ENCODE results near the gene NID2.

DNA sequence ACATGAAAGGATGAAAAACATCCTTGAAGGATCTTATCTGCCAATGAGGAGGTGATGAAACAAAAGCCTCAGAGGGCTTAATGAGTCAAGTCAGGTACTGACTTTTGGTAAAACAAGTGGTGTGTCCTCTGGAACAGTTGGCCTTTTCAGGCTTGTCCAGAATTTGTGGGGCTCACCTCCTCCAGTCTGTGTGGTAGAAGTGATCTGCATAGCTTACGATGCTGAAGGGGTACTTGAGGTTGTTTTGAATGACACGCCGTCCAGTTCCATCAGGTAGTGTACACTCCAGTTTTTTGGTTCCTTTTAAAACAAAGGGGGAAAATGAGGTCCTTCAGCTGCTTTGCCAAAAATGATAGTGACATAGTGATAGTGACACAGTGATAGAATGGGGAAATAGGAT, 62.5 kb downstream of the NID2 start:
- TF ChIP-seq SIN3A (IDR thresholded peaks at IDR 0.05; ENCODE audit: borderline replicate concordance, insufficient read depth, low read length) (no peak), POLR2AphosphoS5 (IDR thresholded peaks at IDR 0.05; ENCODE audit: low read depth, low read length) (no peak)

Data from PFSK-1 (cell line).